8988T (cell line): ENCODE measurements around the gene PLAGL1.
A peak's percentile ranks its signal among the peaks of the same experiment; 100 is the strongest.

Experiments used
- DNase-seq: peaks from one replicate; pipeline ENCODE4 v3.0.0; 2011

Gene PLAGL1

GRCh38 chr6:144008846-144009245 lies 787 bp upstream of the PLAGL1 start:
- no peak for DNase-seq

- no peak for DNase-seq
Measured at GRCh38 chr6:144007478-144008119, 460 bp downstream of the PLAGL1 start.

- peak; percentile 21 for DNase-seq
Measured at GRCh38 chr6:144006736-144007477, 1.2 kb downstream of the PLAGL1 start.

- DNase-seq = no peak
Measured at GRCh38 chr6:143999406-143999805, 8.7 kb downstream of the PLAGL1 start.

GRCh38 chr6:143998686-143999085 lies 9.4 kb downstream of the PLAGL1 start:
- no peak for DNase-seq

GRCh38 chr6:143993965-143994646 lies 14.0 kb downstream of the PLAGL1 start:
- DNase-seq = no peak

GRCh38 chr6:143992285-143992684 lies 15.8 kb downstream of the PLAGL1 start:
- no peak for DNase-seq

- DNase-seq = no peak
Measured at GRCh38 chr6:143986463-143987065, 21.5 kb downstream of the PLAGL1 start.

GRCh38 chr6:143984666-143985065 lies 23.4 kb downstream of the PLAGL1 start:
- DNase-seq = no peak

GRCh38 chr6:143982968-143983367 lies 25.1 kb downstream of the PLAGL1 start:
- DNase-seq = no peak

GRCh38 chr6:143980921-143981320 lies 27.1 kb downstream of the PLAGL1 start:
- DNase-seq = no peak

- no peak for DNase-seq
Measured at GRCh38 chr6:143976806-143977349, 31.2 kb downstream of the PLAGL1 start.

- DNase-seq = no peak
Measured at GRCh38 chr6:143974089-143974488, 34.0 kb downstream of the PLAGL1 start.

GRCh38 chr6:143973097-143973966 lies 34.7 kb downstream of the PLAGL1 start:
- no peak for DNase-seq

- DNase-seq = no peak
Measured at GRCh38 chr6:143971482-143972205, 36.4 kb downstream of the PLAGL1 start.

- no peak for DNase-seq
Measured at GRCh38 chr6:143970456-143971218, 37.4 kb downstream of the PLAGL1 start.

GRCh38 chr6:143969077-143969476 lies 39.0 kb downstream of the PLAGL1 start:
- no peak for DNase-seq

- DNase-seq = no peak
Measured at GRCh38 chr6:143967706-143968376, 40.2 kb downstream of the PLAGL1 start.

GRCh38 chr6:143966312-143966711 lies 41.7 kb downstream of the PLAGL1 start:
- no peak for DNase-seq

GRCh38 chr6:143965503-143966171 lies 42.4 kb downstream of the PLAGL1 start:
- DNase-seq = no peak
